ENCODE results near the gene SLX4. TPM values are rescaled to one million over a fixed set of nuclear protein-coding genes. Genes with fewer than 3 reads are reported as not detected.
"Not testable (repeated sequence)": the region's sequence is repeated elsewhere in the genome, so short reads cannot be mapped to it uniquely, and the experiment has no call there.

SLX4 gene
- total RNA-seq, 5 donors from 2014 or later (not counting 1 experiment from before 2014, with no cell fraction given), result 6.3 to 9.4 (median 8.5) TPM

GRCh38 chr16:3608976-3609375 lies 2.4 kb downstream of the SLX4 start:
- peaks cover 13% of the 10 kb centered on the region for H3K36me3 Mint-ChIP-seq

GRCh38 chr16:3608069-3608468 lies 3.3 kb downstream of the SLX4 start:
- 90% methylated on average over 2 of the region's 5 CpGs for WGBS (ENCODE audit: insufficient coverage)
- Mint-ChIP-seq H3K9me3 (no peaks in the 10 kb centered on the region), H3K4me3 (no peak overlapping the region), H3K27ac (no peak overlapping the region), H3K36me3 (peaks cover 19% of the 10 kb centered on the region), H3K27me3 (no peaks in the 10 kb centered on the region), H3K4me1 (peaks cover 25 to 35% (median 31%) of the 10 kb centered on the region in 3 donors)
- Histone ChIP-seq H3K27me3 (replicated peaks in 1 of 2; ENCODE audit: control insufficient read depth in 2 of 2, extremely low read depth in 1 of 2, insufficient read depth in 2 of 2, low read length in 1 of 2) (no peaks in the 10 kb centered on the region), H3K4me3 (ENCODE audit: control insufficient read depth in 1 of 2, extremely low read depth in 1 of 2, low read length in 1 of 2) (no peak overlapping the region), H3K36me3 (ENCODE audit: control insufficient read depth in 2 of 2, extremely low read depth in 1 of 2, insufficient read depth in 1 of 2, low read length in 1 of 2) (peaks cover 0 to 10% of the 10 kb centered on the region in 2 donors), H3K27ac (ENCODE audit: low read length) (no peak overlapping the region), H3K4me1 (ENCODE audit: control insufficient read depth in 1 of 2, extremely low read depth in 1 of 2, insufficient read depth in 2 of 2, low read length in 2 of 2) (peaks cover 13 to 19% of the 10 kb centered on the region in 2 experiments), H3K9me3 (no peaks in the 10 kb centered on the region)
- DNase-seq (no peak), ATAC-seq (replicated peaks in 1 of 4) (no peak)
- CTCF ChIA-PET, result no interaction called here
- POLR2A ChIA-PET, result no interaction called here

More at GRCh38 chr16:3608976-3609375, 2.4 kb downstream of the SLX4 start:
- H3K9me3 ChIP-seq; H3K9me3 Mint-ChIP-seq; DNase-seq; H3K36me3 ChIP-seq (ENCODE audit: control insufficient read depth in 2 of 2, extremely low read depth in 1 of 2, insufficient read depth in 1 of 2, low read length in 1 of 2); H3K4me3 ChIP-seq (ENCODE audit: control insufficient read depth in 1 of 2, extremely low read depth in 1 of 2, low read length in 1 of 2); H3K27ac Mint-ChIP-seq; H3K4me3 Mint-ChIP-seq; ATAC-seq (replicated peaks in 1 of 4); H3K27me3 Mint-ChIP-seq; POLR2A ChIA-PET; H3K27me3 ChIP-seq (replicated peaks in 1 of 2; ENCODE audit: control insufficient read depth in 2 of 2, extremely low read depth in 1 of 2, insufficient read depth in 2 of 2, low read length in 1 of 2); H3K27ac ChIP-seq (ENCODE audit: low read length): not testable (repeated sequence)
- peaks cover 16 to 24% of the 10 kb centered on the region in 2 experiments for H3K4me1 ChIP-seq (ENCODE audit: control insufficient read depth in 1 of 2, extremely low read depth in 1 of 2, insufficient read depth in 2 of 2, low read length in 2 of 2)
- no CpG with 5 or more reads among the region's 13 CpGs for WGBS (ENCODE audit: insufficient coverage)
- CTCF ChIA-PET, result interaction anchor here in 1 of 2 donors (0.8 kb wide), 1 partner anchor 1004 kb away, joined by 3 read pairs; no protein-coding TSS in a partner anchor
- H3K4me1 Mint-ChIP-seq, result peaks cover 31 to 41% (median 37%) of the 10 kb centered on the region in 3 donors

- no peak overlapping the region for H3K27ac ChIP-seq (ENCODE audit: low read length)
- no peaks in the 10 kb centered on the region for H3K9me3 Mint-ChIP-seq
- 88% methylated on average over 1 of the region's 2 CpGs for WGBS (ENCODE audit: insufficient coverage)
- peaks cover 9 to 15% of the 10 kb centered on the region in 2 experiments for H3K4me1 ChIP-seq (ENCODE audit: control insufficient read depth in 1 of 2, extremely low read depth in 1 of 2, insufficient read depth in 2 of 2, low read length in 2 of 2)
- CTCF ChIA-PET, result no interaction called here
- POLR2A ChIA-PET, result no interaction called here
- H3K27ac Mint-ChIP-seq, result no peak overlapping the region
- peaks cover 2 to 12% of the 10 kb centered on the region in 2 donors for H3K36me3 ChIP-seq (ENCODE audit: control insufficient read depth in 2 of 2, extremely low read depth in 1 of 2, insufficient read depth in 1 of 2, low read length in 1 of 2)
- ATAC-seq (replicated peaks in 1 of 4) (no peak), DNase-seq (no peak)
- H3K4me1 Mint-ChIP-seq, result peaks cover 20 to 30% (median 27%) of the 10 kb centered on the region in 3 donors
- H3K36me3 Mint-ChIP-seq, result peaks cover 19% of the 10 kb centered on the region
- no peaks in the 10 kb centered on the region for H3K9me3 ChIP-seq
- H3K4me3 ChIP-seq (ENCODE audit: control insufficient read depth in 1 of 2, extremely low read depth in 1 of 2, low read length in 1 of 2), result no peak overlapping the region
- H3K27me3 ChIP-seq (replicated peaks in 1 of 2; ENCODE audit: control insufficient read depth in 2 of 2, extremely low read depth in 1 of 2, insufficient read depth in 2 of 2, low read length in 1 of 2), result no peaks in the 10 kb centered on the region
- no peak overlapping the region for H3K4me3 Mint-ChIP-seq
- no peaks in the 10 kb centered on the region for H3K27me3 Mint-ChIP-seq
These were observed 3.8 kb downstream of the SLX4 start for GRCh38 chr16:3607634-3608033.

- POLR2A ChIA-PET, result no interaction called here
These were observed 4.2 kb downstream of the SLX4 start for GRCh38 chr16:3607161-3607560.

GRCh38 chr16:3606441-3606840 lies 5.0 kb downstream of the SLX4 start:
- DNase-seq, result no peak
- ChIA-PET POLR2A (no interaction called here), CTCF (no interaction called here)
- H3K4me3 ChIP-seq (ENCODE audit: control insufficient read depth in 1 of 2, extremely low read depth in 1 of 2, low read length in 1 of 2), result no peak overlapping the region
- peaks cover 24% of the 10 kb centered on the region for H3K36me3 Mint-ChIP-seq
- no peaks in the 10 kb centered on the region for H3K27me3 ChIP-seq (replicated peaks in 1 of 2; ENCODE audit: control insufficient read depth in 2 of 2, extremely low read depth in 1 of 2, insufficient read depth in 2 of 2, low read length in 1 of 2)
- H3K4me1 Mint-ChIP-seq, result peaks cover 12 to 21% (median 18%) of the 10 kb centered on the region in 3 donors
- peaks cover 7 to 14% of the 10 kb centered on the region in 2 donors for H3K36me3 ChIP-seq (ENCODE audit: control insufficient read depth in 2 of 2, extremely low read depth in 1 of 2, insufficient read depth in 1 of 2, low read length in 1 of 2)
- 95% methylated on average over 8 of the region's 11 CpGs for WGBS (ENCODE audit: insufficient coverage)
- H3K9me3 ChIP-seq, result no peaks in the 10 kb centered on the region
- H3K4me1 ChIP-seq (ENCODE audit: control insufficient read depth in 1 of 2, extremely low read depth in 1 of 2, insufficient read depth in 2 of 2, low read length in 2 of 2), result peaks cover 7 to 8% of the 10 kb centered on the region in 2 experiments
- H3K9me3 Mint-ChIP-seq, result no peaks in the 10 kb centered on the region
- H3K27ac Mint-ChIP-seq, result no peak overlapping the region
- no peak for ATAC-seq (replicated peaks in 1 of 4)
- H3K27me3 Mint-ChIP-seq, result no peaks in the 10 kb centered on the region
- H3K27ac ChIP-seq (ENCODE audit: low read length), result no peak overlapping the region
- no peak overlapping the region for H3K4me3 Mint-ChIP-seq

More at GRCh38 chr16:3607161-3607560, 4.2 kb downstream of the SLX4 start:
- H3K27me3 Mint-ChIP-seq, result no peaks in the 10 kb centered on the region
- H3K4me3 ChIP-seq (ENCODE audit: control insufficient read depth in 1 of 2, extremely low read depth in 1 of 2, low read length in 1 of 2), result no peak overlapping the region
- H3K36me3 ChIP-seq (ENCODE audit: control insufficient read depth in 2 of 2, extremely low read depth in 1 of 2, insufficient read depth in 1 of 2, low read length in 1 of 2), result peaks cover 5 to 13% of the 10 kb centered on the region in 2 donors
- no peak overlapping the region for H3K27ac ChIP-seq (ENCODE audit: low read length)
- ATAC-seq (replicated peaks in 1 of 4) (no peak), DNase-seq (no peak)
- CTCF ChIA-PET, result no interaction called here
- no peaks in the 10 kb centered on the region for H3K9me3 ChIP-seq
- H3K4me1 Mint-ChIP-seq, result peaks cover 18 to 26% (median 24%) of the 10 kb centered on the region in 3 donors
- WGBS (ENCODE audit: insufficient coverage), result 95% methylated on average over 4 of the region's 7 CpGs
- H3K27me3 ChIP-seq (replicated peaks in 1 of 2; ENCODE audit: control insufficient read depth in 2 of 2, extremely low read depth in 1 of 2, insufficient read depth in 2 of 2, low read length in 1 of 2), result no peaks in the 10 kb centered on the region
- H3K27ac Mint-ChIP-seq, result no peak overlapping the region
- no peaks in the 10 kb centered on the region for H3K9me3 Mint-ChIP-seq
- H3K36me3 Mint-ChIP-seq, result peaks cover 19% of the 10 kb centered on the region
- H3K4me1 ChIP-seq (ENCODE audit: control insufficient read depth in 1 of 2, extremely low read depth in 1 of 2, insufficient read depth in 2 of 2, low read length in 2 of 2), result peaks cover 7 to 10% of the 10 kb centered on the region in 2 experiments
- no peak overlapping the region for H3K4me3 Mint-ChIP-seq

GRCh38 chr16:3602320-3602653 lies 9.1 kb downstream of the SLX4 start:
- Mint-ChIP-seq H3K9me3 (no peaks in the 10 kb centered on the region), H3K27me3 (no peaks in the 10 kb centered on the region), H3K4me1 (peaks cover 0 to 4% (median 4%) of the 10 kb centered on the region in 3 donors), H3K4me3 (no peak overlapping the region), H3K27ac (no peak overlapping the region), H3K36me3 (peaks cover 35% of the 10 kb centered on the region)
- no peak overlapping the region for H3K27ac ChIP-seq (ENCODE audit: low read length)
- no peaks in the 10 kb centered on the region for H3K27me3 ChIP-seq (replicated peaks in 1 of 2; ENCODE audit: control insufficient read depth in 2 of 2, extremely low read depth in 1 of 2, insufficient read depth in 2 of 2, low read length in 1 of 2)
- ATAC-seq (replicated peaks in 1 of 4) (no peak), DNase-seq (no peak)
- H3K9me3 ChIP-seq, result no peaks in the 10 kb centered on the region
- peaks cover 7 to 21% of the 10 kb centered on the region in 2 donors for H3K36me3 ChIP-seq (ENCODE audit: control insufficient read depth in 2 of 2, extremely low read depth in 1 of 2, insufficient read depth in 1 of 2, low read length in 1 of 2)
- 98% methylated on average over 7 of the region's 7 CpGs for WGBS (ENCODE audit: insufficient coverage)
- no peak overlapping the region for H3K4me3 ChIP-seq (ENCODE audit: control insufficient read depth in 1 of 2, extremely low read depth in 1 of 2, low read length in 1 of 2)
- ChIA-PET CTCF (no interaction called here), POLR2A (no interaction called here)
- no peaks in the 10 kb centered on the region for H3K4me1 ChIP-seq (ENCODE audit: control insufficient read depth in 1 of 2, extremely low read depth in 1 of 2, insufficient read depth in 2 of 2, low read length in 2 of 2)
